Stimulated activated CD4-positive, alpha-beta T cell treated with anti-CD3 and anti-CD28 coated beads, Interleukin-4, amount 100 ng/mL, for 48 hours (primary cell): ENCODE data around the gene BIRC3.
"Not testable (repeated sequence)": the region's sequence is repeated elsewhere in the genome, so short reads cannot be mapped to it uniquely, and the experiment has no call there.

Source experiments
- DNase-seq, 2 donors: peaks; one replicate each; pipeline ENCODE4 v3.0.0-alpha.2; 2020; ENCODE audit warnings: low read depth in 2 of 2

Gene BIRC3

DNA sequence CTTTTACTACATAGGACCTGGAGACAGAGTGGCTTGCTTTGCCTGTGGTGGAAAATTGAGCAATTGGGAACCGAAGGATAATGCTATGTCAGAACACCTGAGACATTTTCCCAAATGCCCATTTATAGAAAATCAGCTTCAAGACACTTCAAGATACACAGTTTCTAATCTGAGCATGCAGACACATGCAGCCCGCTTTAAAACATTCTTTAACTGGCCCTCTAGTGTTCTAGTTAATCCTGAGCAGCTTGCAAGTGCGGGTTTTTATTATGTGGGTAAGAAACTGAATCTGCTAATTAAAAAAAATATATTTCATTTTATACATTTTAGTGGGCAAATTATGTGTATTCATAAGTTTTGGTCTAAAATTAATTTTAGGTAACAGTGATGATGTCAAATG is 7.8 kb downstream of the BIRC3 start:
- no peak for DNase-seq

GRCh38 chr11:102328748-102329147 is 11.5 kb downstream of the BIRC3 start:
- no peak for DNase-seq

DNA sequence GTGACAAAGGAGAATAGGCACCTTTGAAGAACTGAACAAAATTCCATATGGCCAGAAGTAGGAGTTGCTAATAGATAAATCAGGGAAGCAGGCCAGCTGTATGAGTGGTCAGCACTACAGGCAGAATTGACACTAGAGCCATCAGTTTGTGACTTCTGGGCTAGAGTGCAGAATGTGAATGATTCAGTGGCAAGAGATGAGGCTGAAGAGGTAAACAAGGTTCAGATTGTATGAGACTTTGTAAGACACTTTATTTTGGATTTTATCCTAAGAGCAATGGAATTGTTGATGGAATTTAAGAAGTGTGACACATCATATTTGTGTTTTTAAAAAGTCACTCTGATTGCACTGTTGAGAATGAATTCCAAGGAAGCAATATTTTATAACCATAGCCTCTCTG is 12.9 kb downstream of the BIRC3 start:
- no peak for DNase-seq

GRCh38 chr11:102331341-102331740 is 14.1 kb downstream of the BIRC3 start:
- no peak for DNase-seq

DNA sequence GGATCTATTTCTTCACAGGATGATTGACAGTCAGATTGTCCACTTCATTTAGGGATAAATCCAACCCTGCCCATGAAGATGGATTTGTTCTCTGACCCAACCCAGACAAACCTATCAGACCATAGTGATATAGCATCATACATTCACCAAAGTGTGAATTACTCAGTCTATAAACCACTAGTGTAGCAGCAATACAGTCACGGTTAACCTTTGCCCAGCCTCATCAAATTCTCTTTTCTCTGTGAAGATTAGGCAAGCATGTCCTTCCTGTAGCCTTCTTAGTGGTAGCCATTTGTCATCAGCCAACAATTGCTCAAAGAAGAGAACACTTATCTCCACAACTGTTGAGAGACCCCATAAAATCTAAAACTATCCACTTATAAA is 15.3 kb downstream of the BIRC3 start:
- no peak for DNase-seq

DNA sequence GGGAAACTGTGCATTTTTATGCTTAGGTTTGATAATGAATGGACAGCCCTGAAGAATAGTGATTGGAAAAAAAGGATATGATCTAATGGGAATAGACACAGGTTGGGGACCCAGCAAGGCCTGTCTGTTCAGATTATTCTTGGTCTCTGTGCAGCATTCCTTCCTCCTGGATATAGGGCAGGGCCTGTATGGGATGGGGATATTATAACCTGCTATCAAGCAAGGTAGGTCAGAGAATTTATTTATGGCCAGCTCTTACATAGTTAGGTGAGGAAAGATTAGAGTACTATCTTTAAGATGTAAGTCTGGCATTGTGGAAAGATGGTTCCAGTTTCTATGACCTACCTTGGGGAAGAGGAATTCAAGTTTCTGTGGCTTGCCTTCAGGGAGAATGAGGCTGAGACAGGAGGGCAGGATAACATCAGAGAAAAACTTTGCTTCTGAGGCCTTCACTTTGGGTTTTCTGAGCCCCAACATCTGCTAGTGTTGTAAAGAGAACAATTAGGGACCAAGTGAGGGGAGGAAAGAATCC is 21.3 kb downstream of the BIRC3 start:
- DNase-seq: no peak

GRCh38 chr11:102341311-102341710 is 24.0 kb downstream of the BIRC3 start:
- not testable (repeated sequence) for DNase-seq

DNA sequence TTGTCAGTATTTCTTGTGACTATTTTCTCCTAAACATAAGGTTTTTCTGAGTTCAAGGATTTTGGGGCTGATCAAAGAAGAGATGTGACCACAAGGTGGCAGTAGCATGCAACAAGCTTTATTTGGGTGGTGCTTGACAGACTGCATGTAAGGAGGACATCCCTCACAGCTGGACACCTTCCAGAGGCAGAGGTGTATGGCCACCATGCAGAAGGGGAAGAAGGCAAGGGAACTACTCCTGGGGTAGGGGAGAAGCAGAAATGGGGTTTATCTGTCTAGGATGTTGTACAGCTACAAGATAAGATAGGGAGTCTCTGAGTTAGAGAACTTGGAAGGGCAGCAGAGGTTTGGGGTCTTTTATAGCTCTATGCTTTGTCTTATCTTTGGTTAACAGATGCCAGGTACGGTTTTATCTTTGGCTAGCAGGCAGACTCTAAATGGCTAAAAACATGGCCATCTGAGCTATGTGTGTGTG is 24.6 kb downstream of the BIRC3 start:
- DNase-seq: peak; percentile 59 to 66

- no peak for DNase-seq
Observed at GRCh38 chr11:102343809-102344208, 26.5 kb downstream of the BIRC3 start.

DNA sequence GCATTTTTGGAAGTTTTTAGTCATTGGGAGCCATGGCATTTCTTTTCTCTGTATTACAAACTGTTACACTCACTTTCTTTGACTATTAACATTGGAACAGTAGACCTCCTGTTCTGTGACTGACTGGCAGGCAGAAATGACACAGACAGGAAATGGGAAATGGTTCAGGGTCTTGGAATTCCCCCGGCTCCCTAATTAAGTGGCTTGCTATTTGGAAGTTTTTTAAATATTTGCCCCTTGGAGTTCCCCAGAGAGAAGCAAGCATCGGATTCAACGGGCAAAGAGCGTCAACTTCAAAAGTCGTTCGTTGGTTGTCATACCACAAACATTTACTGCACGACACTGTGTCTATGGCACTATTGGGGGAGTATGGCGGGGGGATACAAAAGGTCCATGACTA is 28.6 kb downstream of the BIRC3 start:
- DNase-seq: no peak

- no peak for DNase-seq
Observed at GRCh38 chr11:102346456-102346747, 29.1 kb downstream of the BIRC3 start.

DNA sequence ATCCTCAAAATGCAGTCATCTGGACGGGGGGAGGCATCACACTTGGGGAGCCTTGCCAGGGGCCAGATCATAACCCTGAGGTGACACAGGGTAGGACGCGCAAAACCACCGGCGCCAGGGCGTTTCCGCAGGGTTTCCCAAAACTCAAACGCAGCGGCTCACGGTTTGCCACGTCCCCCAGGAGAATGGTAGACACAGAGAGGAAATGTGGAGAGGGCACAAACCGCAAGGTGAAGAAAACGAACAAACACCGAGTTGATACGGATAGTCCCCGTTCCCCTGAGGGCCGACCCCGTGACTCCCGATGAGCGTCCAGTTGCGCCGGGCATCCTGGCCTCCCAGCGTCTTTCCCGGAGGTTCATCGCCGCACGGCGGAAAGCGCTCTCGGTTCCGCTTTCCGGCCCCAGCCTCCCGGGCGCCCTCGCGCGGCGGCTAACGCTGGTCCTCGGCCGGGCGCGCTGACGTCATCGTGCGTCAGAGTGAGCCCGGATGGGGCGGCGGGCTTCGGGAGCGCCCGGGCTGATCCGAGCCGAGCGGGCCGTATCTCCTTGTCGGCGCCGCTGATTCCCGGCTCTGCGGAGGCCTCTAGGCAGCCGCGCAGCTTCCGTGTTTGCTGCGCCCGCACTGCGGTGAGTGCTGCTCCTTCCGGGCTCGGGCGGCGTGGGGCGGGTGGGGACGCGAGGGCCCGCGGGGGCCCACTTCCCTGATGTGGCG is 29.6 kb downstream of the BIRC3 start, which contains the start of gene BIRC2:
Gene BIRC2 (plus strand): TSS at position 467 of the 714 bp plus-strand sequence. CDS start 2,641 bp downstream, outside the sequence.
- DNase-seq: peak; percentile 96

DNA sequence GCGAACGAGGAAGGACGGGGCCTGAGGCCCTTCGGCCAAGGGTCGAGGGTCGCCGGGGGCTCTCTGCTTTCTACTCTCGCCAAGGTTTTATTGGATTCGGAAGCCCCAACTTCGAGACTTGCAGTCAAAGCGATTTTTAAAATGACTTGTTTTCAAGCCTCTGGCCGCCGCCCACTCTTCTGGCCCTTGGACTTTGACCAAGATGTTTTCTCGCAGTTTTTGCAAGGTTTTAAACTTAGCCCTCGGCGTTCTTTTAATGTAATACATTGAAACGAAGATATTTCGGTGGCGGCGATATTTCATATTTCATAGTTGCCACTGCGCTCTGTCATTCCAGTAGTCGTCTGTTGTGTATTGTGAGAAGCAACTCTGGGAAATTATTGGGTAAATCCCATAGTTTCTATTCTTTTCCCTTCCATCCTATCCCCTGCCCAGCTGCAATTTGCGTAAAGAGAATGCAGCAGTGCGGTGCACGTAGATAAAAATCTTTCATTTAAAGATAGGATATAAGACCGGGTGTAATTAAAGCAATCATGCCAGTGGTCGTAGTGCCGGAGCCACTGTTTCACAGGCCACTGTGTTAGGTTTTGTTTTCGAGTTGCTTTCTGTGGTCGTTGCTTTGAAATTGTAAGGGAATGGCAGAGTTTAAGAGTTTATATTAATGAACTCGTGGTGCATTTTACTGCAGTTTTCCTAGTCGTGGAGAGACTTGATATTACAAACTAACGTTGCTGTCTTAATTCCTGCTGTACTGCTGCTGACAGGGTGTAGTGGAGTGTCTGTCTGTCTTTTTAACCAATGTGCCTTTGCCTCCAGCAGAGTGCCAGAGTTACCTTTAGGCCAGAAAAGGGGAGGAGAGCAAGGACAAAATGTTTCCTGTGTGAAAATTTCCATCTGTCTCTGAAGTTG is 30.4 kb downstream of the BIRC3 start:
- DNase-seq: no peak

DNA sequence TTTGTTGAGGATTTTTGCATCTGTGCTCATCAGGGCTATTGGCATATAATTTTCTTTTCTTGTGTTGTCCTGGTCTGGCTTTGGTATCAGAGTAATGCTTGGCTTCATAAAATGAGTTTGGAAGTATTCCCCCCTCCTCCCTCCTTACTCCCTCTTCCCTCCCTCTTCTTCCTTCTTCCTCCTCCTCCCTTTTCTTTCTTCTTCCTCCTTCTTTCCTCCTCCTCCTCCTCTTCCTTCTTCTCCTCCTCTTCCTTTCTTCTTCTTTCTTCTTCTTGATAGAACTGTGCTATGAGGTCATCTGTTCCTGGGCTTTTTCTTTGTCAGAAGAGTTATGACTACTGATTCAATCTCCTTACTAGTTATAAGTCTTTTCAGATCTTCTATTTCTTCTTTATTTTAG is 39.8 kb downstream of the BIRC3 start:
- no peak for DNase-seq

GRCh38 chr11:102359372-102359771 is 42.1 kb downstream of the BIRC3 start:
- DNase-seq: no peak

- no peak for DNase-seq
Observed at GRCh38 chr11:102360681-102361080, 43.4 kb downstream of the BIRC3 start.

- DNase-seq: no peak
Observed at GRCh38 chr11:102361086-102362031, 44.1 kb downstream of the BIRC3 start.

GRCh38 chr11:102364991-102365390 is 47.7 kb downstream of the BIRC3 start:
- DNase-seq: no peak

GRCh38 chr11:102367364-102367763 is 50.1 kb downstream of the BIRC3 start:
- no peak for DNase-seq

- no peak for DNase-seq
Observed at GRCh38 chr11:102368472-102368871, 51.2 kb downstream of the BIRC3 start.

DNA sequence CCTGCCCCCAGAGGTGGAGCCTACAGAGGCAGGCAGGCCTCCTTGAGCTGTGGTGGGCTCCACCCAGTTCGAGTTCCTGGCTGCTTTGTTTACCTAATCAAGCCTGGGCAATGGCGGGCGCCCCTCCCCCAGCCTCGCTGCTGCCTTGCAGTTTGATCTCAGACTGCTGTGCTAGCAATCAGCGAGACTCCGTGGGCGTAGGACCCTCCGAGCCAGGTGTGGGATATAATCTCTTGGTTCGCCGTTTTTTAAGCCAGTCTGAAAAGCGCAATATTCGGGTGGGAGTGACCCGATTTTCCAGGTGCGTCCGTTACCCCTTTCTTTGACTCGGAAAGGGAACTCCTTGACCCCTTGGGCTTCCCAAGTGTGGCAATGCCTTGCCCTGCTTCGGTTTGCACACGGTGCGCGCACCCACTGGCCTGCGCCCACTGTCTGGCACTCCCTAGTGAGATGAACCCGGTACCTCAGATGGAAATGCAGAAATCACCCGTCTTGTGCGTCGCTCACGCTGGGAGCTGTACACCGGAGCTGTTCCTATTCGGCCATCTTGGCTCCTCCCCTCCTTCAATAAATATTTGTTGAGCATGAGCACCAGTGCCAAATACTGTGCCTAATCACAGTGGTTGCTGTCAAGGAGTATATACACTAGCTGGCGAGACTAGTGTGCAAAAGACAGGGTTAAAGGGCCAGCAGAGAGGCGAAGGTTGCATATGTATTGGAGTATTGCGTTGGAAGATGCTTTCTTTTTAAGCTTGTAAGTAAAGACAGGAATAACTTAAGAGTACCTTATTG is 57.5 kb downstream of the BIRC3 start:
- DNase-seq: not testable (repeated sequence)
